Gastrocnemius medialis (tissue), 4 donors: Measurements from ENCODE around the gene LEKR1. TPM values are rescaled to one million over a fixed set of nuclear protein-coding genes. Genes with fewer than 3 reads are reported as not detected.
A peak's percentile ranks its signal among the peaks of the same experiment; 100 is the strongest.

Experiments used
- ATAC-seq, 2 donors: fragments of 150-250 bp; one replicate each; pipeline ENCODE4 v1.9.1; 2016
- DNase-seq, 2 donors: peaks; one replicate each; pipeline ENCODE4 v3.0.0-alpha.2; 2019
- H3K27ac ChIP-seq, 4 donors: fragments of 200-600 bp; sonication (generic); 1 replicate in 1 of 4; 2 replicates in 3 of 4; pipeline ENCODE4 v1.5.1; 2016 to 2018; ENCODE audit warnings: mild to moderate bottlenecking in 2 of 4, moderate library complexity in 1 of 4
- H3K27me3 ChIP-seq, 3 donors: fragments of 200-600 bp; sonication (generic) in 2 of 3; 1 replicate in 1 of 3; 2 replicates in 2 of 3; pipeline versions ENCODE4 v1.5.1 to v1.6.0; 2016 to 2019; ENCODE audit warnings: mild to moderate bottlenecking in 1 of 3, moderate library complexity in 1 of 3
- H3K36me3 ChIP-seq, 2 donors: fragments of 200-600 bp; sonication (generic) in 1 of 2; one replicate each; pipeline ENCODE4 v1.5.1; 2017 to 2018
- H3K4me1 ChIP-seq, 2 donors: fragments of 200-600 bp; sonication (generic) in 1 of 2; one replicate each; pipeline ENCODE4 v1.5.1; 2016 to 2017; ENCODE audit warnings: mild to moderate bottlenecking in 2 of 2
- H3K4me3 ChIP-seq, 4 donors: fragments of 200-600 bp; sonication (generic) in 3 of 4; 1 replicate in 1 of 4; 2 replicates in 3 of 4; pipeline ENCODE4 v1.5.1; 2016 to 2019; ENCODE audit warnings: mild to moderate bottlenecking in 2 of 4
- H3K9me3 ChIP-seq, 3 donors: fragments of 200-600 bp; sonication (generic) in 2 of 3; 1 replicate in 1 of 3; 2 replicates in 2 of 3; pipeline ENCODE4 v1.5.1; 2016 to 2019
- POLR2A ChIP-seq, 2 donors: fragments of 450-650 bp; IDR thresholded peaks; one replicate each; pipeline ENCODE4 v1.6.1; 2017; ENCODE audit warnings: antibody characterized with exemption in 2 of 2, mild to moderate bottlenecking in 2 of 2, moderate library complexity in 2 of 2
- in situ Hi-C, 4 donors: fragments of 200-750 bp; cut with MboI; loops; one replicate each; pipeline versions ENCODE4 v1.15.0 to v1.8.0; 2017; ENCODE audit warnings: low sequenced_read_pairs in 4 of 4
- intact Hi-C: fragments of 100-400 bp; cut with DNase I; formaldehyde crosslinking; loops from one replicate; pipeline ENCODE4 v1.15.1; 2023; ENCODE audit warnings: low total_unique reads
- total RNA-seq, 4 donors: library from RNA; depleted of rRNA; stranded (reverse); fragments of >200 nt; gene quantifications; one replicate each; pipeline versions ENCODE4 v1.1.0 to v1.2.3, GENCODE V29; 2016
- TF ChIP-seq, protein P1 (sequence below), 5 experiments: fragments of 450-650 bp in 3 of 5; fragments of 200-600 bp in 2 of 5; sonication (generic) in 2 of 5; IDR thresholded peaks in 4 of 5; conservative IDR thresholded peaks in 1 of 5; 1 replicate in 4 of 5; 2 replicates in 1 of 5; pipeline ENCODE4 v1.5.1; 2016 to 2019; ENCODE audit warnings: antibody characterized with exemption in 5 of 5, mild to moderate bottlenecking in 3 of 5, moderate library complexity in 3 of 5

The LEKR1 gene
- total RNA-seq, 4 donors from 2014 or later, result 0.20 to 0.56 TPM; not detected in 2

- intact Hi-C loops (no loop called here), in situ Hi-C loops (loop anchor here in 1 of 4 donors (10.0 kb wide), 1 partner anchor 920 kb away; no protein-coding TSS in a partner anchor)
- ATAC-seq (no peak), DNase-seq (no peak)
- Histone ChIP-seq H3K27ac (no peak overlapping the region), H3K27me3 (no peaks in the 10 kb centered on the region), H3K36me3 (no peaks in the 10 kb centered on the region), H3K4me3 (no peak overlapping the region), H3K4me1 (peaks cover 0 to 11% of the 10 kb centered on the region in 2 donors), H3K9me3 (no peaks in the 10 kb centered on the region)
- TF ChIP-seq, protein P1, sequence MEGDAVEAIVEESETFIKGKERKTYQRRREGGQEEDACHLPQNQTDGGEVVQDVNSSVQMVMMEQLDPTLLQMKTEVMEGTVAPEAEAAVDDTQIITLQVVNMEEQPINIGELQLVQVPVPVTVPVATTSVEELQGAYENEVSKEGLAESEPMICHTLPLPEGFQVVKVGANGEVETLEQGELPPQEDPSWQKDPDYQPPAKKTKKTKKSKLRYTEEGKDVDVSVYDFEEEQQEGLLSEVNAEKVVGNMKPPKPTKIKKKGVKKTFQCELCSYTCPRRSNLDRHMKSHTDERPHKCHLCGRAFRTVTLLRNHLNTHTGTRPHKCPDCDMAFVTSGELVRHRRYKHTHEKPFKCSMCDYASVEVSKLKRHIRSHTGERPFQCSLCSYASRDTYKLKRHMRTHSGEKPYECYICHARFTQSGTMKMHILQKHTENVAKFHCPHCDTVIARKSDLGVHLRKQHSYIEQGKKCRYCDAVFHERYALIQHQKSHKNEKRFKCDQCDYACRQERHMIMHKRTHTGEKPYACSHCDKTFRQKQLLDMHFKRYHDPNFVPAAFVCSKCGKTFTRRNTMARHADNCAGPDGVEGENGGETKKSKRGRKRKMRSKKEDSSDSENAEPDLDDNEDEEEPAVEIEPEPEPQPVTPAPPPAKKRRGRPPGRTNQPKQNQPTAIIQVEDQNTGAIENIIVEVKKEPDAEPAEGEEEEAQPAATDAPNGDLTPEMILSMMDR (IDR thresholded peaks at IDR 0.05 in 4 of 5, conservative IDR thresholded peaks at IDR 0.05 in 1 of 5), result no peak
- TF ChIP-seq POLR2A (IDR thresholded peaks at IDR 0.05), result no peak
Observed at GRCh38 chr3:157074490-157074889, 248.3 kb downstream of the LEKR1 start.

- Histone ChIP-seq H3K27ac (no peak overlapping the region), H3K4me1 (peaks cover 0 to 11% of the 10 kb centered on the region in 2 donors), H3K9me3 (no peaks in the 10 kb centered on the region), H3K4me3 (no peak overlapping the region), H3K27me3 (no peaks in the 10 kb centered on the region), H3K36me3 (no peaks in the 10 kb centered on the region)
- in situ Hi-C loops (loop anchor here in 3 of 4 donors (10.0 to 25.0 kb wide), 3 partner anchors 388 to 920 kb away; no protein-coding TSS in a partner anchor), intact Hi-C loops (no loop called here)
- DNase-seq (no peak), ATAC-seq (no peak)
- no peak for TF ChIP-seq POLR2A (IDR thresholded peaks at IDR 0.05)
- TF ChIP-seq, protein P1 (IDR thresholded peaks at IDR 0.05 in 4 of 5, conservative IDR thresholded peaks at IDR 0.05 in 1 of 5), result no peak
Observed at GRCh38 chr3:157074981-157075380, 248.8 kb downstream of the LEKR1 start.

GRCh38 chr3:157075693-157076420 lies 249.7 kb downstream of the LEKR1 start:
- DNase-seq (peak in 1 of 2 donors; percentile 35), ATAC-seq (peak; percentile 33 to 62)
- Histone ChIP-seq H3K9me3 (no peaks in the 10 kb centered on the region), H3K27ac (peak overlapping the region in 3 of 4 donors; percentile 26 to 63 (median 42)), H3K27me3 (no peaks in the 10 kb centered on the region), H3K4me1 (peaks cover 0 to 11% of the 10 kb centered on the region in 2 donors), H3K36me3 (no peaks in the 10 kb centered on the region), H3K4me3 (no peak overlapping the region)
- in situ Hi-C loops (loop anchor here in 3 of 4 donors (10.0 to 25.0 kb wide), 3 partner anchors 389 to 921 kb away; no protein-coding TSS in a partner anchor), intact Hi-C loops (no loop called here)
- no peak for TF ChIP-seq POLR2A (IDR thresholded peaks at IDR 0.05)
- TF ChIP-seq, protein P1 (IDR thresholded peaks at IDR 0.05 in 4 of 5, conservative IDR thresholded peaks at IDR 0.05 in 1 of 5), result no peak

DNA sequence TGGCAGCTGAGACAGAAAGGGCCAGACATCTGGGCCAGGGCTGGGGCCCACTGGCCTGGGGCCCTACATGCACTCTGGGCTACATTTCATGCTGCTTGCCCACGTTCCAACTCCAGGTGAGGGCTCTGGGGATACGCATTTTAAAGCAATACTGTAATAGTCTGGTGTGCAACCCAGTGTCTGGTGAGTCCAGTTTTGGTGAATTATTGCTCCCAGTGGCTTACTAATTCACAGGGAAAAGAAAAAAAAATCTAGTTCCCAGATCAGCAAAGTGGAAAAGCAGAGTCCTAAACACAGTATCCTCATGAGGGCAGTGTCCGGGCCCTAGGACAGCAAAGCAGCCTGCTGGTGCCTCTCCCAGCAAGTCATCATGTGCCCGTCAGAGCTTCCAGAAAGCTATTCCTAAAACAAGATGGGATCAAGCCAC lies 251.4 kb downstream of the LEKR1 start:
- no peak for TF ChIP-seq POLR2A (IDR thresholded peaks at IDR 0.05)
- TF ChIP-seq, protein P1 (IDR thresholded peaks at IDR 0.05 in 4 of 5, conservative IDR thresholded peaks at IDR 0.05 in 1 of 5), result peak in 2 of 5 experiments; percentile 19 to 28
- no peaks in the 10 kb centered on the region for H3K9me3 ChIP-seq
- DNase-seq (no peak), ATAC-seq (peak in 1 of 2 donors; percentile 4)
- H3K4me1 ChIP-seq, result peaks cover 3 to 22% of the 10 kb centered on the region in 2 donors
- no peaks in the 10 kb centered on the region for H3K27me3 ChIP-seq
- no peak overlapping the region for H3K4me3 ChIP-seq
- H3K27ac ChIP-seq, result peak overlapping the region in 3 of 4 donors; percentile 23 to 63 (median 42)
- in situ Hi-C loops, result loop anchor here in 3 of 4 donors (10.0 to 25.0 kb wide), 3 partner anchors 390 to 923 kb away; no protein-coding TSS in a partner anchor
- H3K36me3 ChIP-seq, result no peaks in the 10 kb centered on the region
- intact Hi-C loops, result no loop called here
